Epidermal melanocyte (primary cell): ENCODE measurements around the gene HRH3.

ENCODE experiments used
- DNase-seq: peaks from one replicate; pipeline ENCODE4 v3.0.0; 2011; ENCODE audit warnings: low spot score; ENCODE audit not compliant: insufficient read length

HRH3 gene

GRCh38 chr20:62216636-62217566 is 3.2 kb downstream of the HRH3 start:
- DNase-seq: no peak

DNA sequence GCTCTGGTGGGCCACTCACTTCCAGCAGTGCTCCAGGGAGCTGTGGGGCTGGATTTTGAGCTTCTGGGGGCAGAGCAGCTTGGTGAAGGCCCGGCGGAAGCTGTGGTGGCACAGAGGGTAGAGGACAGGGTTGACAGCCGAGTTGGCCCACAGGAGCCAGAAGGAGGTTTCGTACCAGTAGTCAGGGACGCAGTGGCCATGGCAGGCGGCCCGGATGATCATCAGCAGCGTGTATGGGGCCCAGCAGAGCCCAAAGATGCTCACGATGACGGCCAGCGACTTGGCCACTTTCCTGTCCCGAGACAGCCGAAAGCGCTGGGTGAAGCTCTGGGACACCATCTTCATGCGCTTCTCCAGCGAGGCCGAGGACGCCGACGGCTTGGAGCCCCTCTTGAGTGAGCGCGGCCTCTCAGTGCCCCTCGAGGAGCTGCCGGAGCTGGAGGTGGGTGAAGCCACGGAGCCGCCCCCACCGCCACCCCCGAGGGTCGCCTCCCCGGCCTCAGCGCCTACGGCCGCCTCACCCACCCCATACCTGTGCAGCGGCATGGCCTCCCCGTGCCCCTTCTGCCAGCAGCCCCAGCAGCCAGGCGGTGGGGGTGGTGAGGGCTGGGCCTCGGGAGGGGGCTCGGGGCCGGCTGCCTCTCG is 4.0 kb downstream of the HRH3 start:
- DNase-seq: no peak

DNA sequence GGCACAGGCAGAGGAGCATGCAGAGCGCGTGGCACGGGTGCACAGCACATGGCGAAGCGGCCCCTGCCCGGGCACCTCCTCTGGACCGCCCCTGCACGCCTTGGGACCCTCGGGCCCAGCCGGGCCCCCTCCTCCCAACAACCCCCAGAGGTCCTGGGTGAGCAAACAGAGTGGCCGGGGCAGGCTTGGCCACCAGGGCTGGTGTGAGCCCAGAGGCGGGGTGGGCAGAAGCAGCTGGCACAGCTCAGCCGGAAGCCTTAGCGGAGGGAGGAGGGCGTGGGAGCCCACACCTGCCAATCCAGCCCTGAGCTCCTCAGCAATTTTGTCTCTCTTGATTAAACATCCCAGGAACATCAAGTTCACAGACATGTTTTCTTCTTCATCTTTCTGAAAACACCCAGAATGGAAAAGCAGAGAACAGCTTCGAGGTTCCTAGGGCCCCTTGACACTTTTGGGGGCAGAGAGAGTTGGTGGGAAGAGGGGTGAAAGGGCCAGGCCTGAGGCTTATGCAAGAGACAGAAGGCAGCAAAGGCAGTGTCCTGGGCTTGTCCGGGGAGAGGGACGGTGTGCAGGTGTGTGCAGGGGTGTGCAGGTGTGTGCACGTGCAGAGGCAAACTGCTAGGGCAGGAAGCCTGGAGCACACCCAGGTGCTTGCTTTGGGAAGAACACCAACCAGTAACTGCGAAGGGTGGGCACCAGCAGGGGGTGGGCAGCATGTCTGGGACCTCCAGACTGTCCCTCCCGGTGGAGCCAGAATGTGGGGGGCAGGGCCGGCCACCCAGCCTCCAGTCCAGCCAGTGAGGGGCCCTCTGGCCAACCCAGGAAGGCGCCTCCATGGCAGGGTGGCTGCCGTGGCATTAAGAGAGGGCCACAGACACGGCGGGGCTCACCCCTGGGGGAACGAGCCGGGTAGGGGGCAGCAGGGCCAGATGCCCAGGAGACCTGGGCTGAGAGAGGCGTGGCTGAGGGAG is 4.8 kb downstream of the HRH3 start:
- no peak for DNase-seq

GRCh38 chr20:62214067-62214466 is 6.0 kb downstream of the HRH3 start:
- no peak for DNase-seq

- no peak for DNase-seq
Observed at GRCh38 chr20:62212299-62212698, 7.8 kb downstream of the HRH3 start.

GRCh38 chr20:62211769-62212288 is 8.2 kb downstream of the HRH3 start:
- no peak for DNase-seq

- DNase-seq: no peak
Observed at GRCh38 chr20:62211216-62211615, 8.9 kb downstream of the HRH3 start.

DNA sequence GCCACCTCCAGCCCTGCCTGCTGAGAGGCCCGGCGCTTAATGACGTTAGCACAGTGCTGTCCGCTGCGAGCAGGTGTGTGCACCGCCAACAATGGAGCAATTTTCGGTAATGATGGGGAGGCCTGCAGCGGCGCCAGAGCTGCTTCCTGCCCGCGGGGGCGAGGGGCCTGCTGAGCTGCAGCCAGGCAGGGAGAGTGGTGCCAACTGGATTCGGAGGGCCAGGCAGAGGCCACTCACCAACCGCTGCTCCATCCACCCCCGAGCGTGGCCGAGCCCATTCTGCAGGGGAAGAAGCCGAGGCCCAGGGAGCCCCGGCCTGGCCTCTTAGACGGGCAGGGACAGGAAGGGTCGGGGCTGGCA is 9.6 kb downstream of the HRH3 start:
- DNase-seq: no peak

DNA sequence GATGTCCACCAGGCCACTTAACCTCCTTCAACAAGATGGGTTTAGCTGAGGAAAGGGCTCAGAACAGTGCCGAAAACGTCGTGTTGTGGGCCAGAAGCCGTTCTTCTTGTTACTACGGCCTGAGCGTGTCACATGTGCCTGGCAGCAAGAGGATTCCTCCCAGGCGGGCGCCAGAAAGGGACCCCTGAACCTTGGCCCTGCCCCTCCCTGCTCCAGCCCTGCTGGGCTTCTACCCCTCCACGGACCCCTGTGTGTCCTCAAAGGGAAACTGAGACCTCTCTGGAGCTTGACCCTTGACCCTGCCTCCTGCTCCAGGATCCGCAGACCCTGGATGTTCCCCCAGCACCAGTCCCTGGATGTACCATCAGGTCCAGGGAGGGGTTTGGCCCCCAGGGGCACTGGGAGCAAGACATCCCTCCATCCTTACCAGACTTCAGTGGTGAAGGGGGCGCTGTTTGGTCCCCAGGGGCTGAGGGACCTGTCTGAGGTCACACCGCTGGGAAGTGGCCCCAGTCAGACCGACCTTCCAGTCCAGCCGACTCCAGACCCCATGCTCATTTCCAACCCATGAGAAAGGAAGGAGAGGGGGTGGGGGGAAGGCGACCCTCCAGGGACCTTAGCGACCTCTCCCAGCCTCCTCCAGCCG is 10.1 kb downstream of the HRH3 start:
- DNase-seq: no peak

DNA sequence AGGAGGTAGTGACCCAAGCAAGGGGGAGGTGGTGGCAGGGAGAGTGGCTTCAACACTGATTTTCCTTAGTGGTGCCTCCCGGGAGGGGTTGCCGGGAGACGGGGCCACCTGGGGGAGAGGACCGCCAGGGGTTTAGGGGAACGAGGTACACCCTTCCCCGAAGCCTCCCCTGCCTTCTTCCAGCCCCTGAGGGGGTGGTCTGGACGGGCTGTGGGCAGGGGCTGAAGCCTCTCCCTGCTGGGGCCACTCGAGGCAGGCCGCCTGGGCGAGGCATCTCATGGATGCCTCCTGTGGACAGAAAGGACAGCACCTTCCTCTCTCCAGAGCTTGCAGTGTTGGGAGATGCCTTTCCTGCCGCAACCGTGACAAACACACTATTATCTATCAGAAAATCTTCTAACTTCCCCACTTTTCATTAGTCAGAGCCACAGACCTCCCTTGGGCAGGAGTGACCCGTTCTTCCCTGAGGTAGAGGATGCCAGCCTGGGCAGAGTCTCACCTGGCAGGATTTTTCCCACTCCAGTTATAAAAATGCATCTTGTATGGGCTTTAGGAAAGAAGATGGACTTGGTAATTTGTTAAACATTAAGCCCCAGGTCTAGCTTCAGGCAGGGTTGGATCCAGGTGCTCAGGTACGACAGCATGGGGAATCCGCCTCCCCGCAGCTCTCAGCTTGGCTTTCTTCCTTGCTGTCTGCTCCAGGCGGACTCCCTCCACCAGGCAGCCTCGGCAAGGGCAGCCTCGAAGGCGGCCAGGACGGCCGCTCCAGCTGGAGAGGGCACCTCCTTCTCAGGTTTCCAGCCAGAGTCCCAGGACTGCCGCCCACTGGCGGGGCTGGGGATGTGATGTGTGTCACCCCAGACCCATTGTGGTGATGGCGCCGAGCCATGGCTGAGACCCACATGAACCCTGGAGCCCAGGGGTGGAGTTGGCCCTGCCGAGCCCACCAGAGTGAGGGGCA is 11.0 kb downstream of the HRH3 start:
- no peak for DNase-seq

DNA sequence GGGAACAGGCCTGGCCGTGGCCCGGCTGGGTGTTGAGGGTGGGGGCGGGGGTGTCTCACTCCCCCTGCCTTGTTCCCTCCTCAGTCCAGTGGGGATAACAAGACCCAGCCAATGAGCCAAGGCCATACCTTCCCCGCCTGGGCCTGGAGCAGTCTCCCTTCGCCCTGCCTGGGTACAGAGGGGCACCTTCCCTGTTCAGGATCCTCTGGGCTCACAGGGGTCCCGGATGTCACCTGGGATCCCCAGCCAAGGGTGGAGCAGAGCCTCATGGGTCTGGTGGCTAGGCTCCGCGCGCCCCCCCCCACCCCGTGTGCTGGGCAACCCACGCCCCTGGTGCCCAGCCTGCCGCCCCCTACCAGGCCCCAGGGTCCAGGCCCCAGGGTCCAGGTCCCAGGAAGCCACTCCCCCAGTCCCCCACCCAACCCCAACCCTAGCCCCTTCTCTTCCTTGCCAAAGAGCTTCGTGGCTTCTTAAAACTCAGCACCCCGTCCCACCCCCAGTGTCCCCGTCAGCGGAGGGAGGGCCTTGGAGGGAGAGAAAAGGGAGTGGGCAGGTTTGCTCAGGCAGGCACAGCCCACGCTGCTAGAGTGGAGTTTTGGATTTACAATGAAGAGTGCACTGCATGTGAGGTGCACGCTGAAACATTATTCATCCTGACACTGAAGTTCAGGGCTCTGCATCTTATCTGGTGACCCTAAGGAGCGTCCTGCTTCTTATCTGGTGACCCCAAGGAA is 11.8 kb downstream of the HRH3 start:
- DNase-seq: no peak

DNA sequence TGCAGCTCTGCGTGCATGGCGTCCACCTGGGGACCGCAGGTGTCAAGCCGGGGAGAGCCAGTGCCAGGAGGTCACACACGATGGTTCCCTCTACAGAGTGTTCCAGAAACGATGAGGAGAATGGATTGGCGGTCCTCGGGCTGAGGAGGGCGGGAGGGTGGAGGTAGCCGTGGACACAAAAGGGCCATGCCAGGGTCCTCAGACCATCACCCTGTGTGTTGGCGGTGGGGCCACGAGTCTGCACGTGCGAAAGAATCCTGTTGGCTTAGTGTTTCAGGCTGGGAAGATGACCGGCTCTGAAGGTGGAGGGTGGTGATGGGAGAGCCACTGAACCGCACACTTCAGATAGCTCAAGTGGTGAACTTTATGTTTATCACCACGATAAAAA is 13.7 kb downstream of the HRH3 start:
- DNase-seq: no peak

- DNase-seq: no peak
Observed at GRCh38 chr20:62205618-62206387, 14.3 kb downstream of the HRH3 start.

DNA sequence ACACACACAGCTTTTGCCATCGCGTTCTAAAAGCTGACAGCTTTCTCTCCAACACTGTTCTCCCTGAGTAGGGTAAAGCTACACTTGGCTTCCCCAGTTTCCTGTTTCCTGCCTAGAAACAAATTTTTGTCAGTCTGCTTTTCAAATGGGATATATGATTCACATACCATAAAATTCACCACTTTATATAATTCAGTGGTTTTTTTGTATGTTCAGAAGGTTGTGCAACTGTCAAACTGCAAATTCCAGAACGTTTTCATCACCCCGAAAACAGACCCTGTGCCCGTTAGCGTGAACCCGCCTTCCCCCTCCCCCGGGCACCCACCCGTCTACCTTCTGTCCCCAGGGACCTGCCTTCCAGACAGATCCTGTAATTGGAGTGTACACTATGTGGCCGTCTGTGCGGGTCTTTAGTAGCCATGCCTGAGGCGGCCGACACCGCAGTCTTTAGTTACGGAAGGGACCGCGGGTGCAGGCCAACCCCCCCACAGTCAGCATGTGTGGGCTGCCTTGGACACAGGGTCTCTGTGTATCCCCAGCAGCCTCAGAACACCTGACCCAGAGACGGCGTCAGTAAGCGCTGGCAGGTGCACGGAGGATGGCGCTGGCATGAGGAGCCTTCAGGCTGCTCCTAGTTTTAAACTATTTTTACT is 16.6 kb downstream of the HRH3 start:
- DNase-seq: no peak

DNA sequence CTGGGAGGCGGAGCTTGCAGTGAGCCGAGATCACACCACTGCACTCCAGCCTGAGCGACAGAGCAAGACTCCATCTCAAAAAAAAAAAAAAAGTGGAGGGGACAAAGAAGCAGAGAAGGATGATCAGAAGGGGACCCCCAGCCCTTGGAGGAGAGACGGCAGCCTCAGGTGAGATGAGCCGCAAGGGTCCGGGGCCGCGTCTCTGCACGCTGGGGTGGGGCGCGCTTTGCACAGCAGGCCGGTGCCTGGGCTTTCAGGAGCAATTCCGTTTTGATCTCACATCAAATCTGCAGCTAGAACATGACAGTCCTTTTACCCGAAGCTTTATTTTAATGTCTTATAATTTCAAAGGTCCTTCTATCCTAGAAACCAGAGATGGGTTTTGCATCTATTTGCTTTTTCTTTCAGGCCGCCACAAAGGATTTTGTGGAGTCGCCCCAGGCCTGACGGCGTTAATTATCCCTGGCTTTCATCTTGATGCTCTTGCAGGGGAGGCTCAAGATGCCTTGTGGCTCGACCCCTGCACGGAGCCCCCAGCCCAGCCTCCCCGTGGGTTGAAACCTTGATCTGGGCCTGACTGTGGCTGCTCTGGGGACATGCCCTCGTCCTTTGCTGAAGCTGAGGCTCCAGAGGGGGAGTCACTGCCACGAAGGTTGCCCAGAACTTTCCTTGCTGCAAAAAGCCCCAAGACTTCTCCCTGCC is 17.3 kb downstream of the HRH3 start:
- DNase-seq: no peak

- peak; percentile 48 for DNase-seq
Observed at GRCh38 chr20:62202083-62202395, 18.0 kb downstream of the HRH3 start.
